Measurements from ENCODE around the gene PTPRH.
"Not testable (repeated sequence)": the region's sequence is repeated elsewhere in the genome, so short reads cannot be mapped to it uniquely, and the experiment has no call there.

PTPRH gene

GRCh38 chr19:55226788-55227187, 17.5 kb upstream of the PTPRH start:
- DNase-seq (ENCODE audit: low read depth): no peak

- DNase-seq (ENCODE audit: low read depth): no peak
Measured at GRCh38 chr19:55226273-55226672, 17.0 kb upstream of the PTPRH start.

GRCh38 chr19:55225415-55225958, 16.2 kb upstream of the PTPRH start:
- DNase-seq (ENCODE audit: low read depth): no peak

- DNase-seq (ENCODE audit: low read depth): not testable (repeated sequence)
Measured at GRCh38 chr19:55224679-55225414, 15.5 kb upstream of the PTPRH start.

DNA sequence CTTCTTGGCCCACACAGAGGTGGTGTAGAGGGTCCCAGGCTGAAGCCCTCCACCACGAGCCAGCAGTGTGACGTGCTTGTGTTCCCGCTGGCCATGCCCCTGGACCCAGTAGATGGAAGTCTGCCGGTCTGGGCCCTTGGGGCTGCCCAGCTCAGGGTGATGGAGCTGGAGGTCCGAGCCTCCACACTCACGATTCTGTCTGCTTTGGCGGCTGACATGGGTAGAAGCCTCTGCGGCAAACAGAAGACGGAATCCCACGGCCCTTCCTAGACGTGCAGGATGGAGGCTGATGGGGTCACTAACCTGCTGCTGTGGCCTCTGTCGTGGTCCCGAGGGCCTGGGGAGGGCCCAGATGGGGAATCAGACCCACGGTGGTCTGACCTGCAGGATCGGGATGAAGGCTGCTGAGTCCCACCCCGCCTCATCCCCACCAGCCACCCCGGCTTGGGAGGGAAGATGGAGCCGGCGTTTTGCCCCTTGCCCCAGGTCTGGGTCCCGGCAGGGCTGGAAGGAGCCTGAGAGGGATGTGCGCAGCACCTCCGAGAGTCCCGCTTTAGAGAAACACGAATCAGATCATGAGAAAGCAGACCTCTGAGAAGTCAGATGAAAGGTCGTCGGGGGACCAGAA, 14.9 kb upstream of the PTPRH start:
- DNase-seq (ENCODE audit: low read depth): no peak

DNA sequence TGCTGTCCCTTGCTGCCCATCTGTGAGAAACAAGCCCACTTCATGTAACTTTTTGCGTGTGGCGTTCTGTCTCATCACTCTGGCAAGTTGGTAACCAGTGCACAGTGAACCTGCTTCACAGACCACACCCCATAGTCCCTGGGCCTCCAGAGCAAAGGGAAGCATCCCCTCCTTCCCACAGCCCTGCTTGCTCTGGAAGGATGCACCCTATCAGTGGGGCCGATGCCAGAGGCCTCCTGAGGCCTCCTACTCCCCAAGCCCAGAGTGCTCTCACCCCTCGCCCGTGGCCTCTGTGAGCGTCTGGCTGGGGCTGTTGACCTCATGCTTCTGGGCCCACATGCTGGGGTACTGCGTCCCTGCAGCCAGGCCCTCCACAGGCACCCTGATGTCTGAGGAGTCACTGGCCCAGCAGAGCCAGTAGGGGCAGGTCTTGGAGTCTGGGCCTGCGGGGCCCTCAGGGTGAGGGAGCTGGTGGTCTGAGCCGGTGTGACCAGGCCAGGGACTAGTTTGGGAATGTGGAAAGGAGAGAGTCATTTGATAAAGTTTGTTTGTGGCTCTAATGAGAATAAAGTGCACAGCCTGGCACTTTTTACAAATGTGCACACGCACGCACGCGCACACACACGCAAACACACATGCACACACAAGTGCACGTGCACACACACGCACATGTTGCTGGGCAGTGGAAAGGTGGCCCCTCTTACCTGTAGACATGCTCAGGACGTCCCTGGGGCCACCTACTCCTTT, 14.2 kb upstream of the PTPRH start:
- DNase-seq (ENCODE audit: low read depth): no peak

GRCh38 chr19:55220525-55220924, 11.2 kb upstream of the PTPRH start:
- no peak for DNase-seq (ENCODE audit: low read depth)

DNA sequence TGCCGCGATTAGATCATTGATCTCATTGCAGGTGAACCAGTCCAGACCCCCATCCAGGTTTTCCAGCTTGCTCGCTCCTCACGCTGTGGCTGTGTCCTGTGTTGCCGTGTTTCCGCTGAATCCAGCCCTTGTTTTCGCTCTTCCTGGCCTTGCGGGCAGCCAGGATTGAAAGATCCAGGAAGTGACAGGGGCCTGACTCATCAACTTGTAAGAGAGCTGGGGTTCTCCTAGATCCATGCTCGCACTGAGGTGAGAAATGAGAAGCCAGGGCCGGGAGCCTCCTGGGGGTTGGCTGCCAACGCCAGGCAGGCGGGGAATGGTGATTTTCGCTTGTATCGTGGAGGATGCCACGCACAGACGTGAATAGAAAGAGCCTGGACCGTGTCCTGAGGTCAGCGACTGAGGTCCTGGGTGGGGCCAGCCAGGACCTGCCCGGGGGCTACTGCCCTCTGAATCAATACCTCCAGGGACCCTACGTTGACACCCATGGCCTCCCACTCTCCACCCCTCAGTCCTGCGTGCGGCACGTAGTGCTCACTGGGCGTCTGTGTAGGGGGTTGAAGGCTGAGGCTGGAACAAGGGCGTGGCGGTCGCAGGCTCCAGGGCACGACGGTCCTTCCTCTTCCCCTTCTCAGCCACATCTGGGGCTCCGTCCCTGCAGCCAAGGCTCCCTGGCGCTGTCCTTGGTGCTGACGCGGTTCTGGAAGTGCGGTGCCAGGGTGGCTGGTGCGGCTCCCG, 7.3 kb upstream of the PTPRH start:
- peak; percentile 99 for DNase-seq (ENCODE audit: low read depth)

- no peak for DNase-seq (ENCODE audit: low read depth)
Measured at GRCh38 chr19:55213547-55213946, 4.2 kb upstream of the PTPRH start.

GRCh38 chr19:55212447-55212846, 3.1 kb upstream of the PTPRH start:
- no peak for DNase-seq (ENCODE audit: low read depth)

GRCh38 chr19:55209693-55210472, 582 bp upstream of the PTPRH start:
- DNase-seq (ENCODE audit: low read depth): peak; percentile 89

- peak; percentile 36 for DNase-seq (ENCODE audit: low read depth)
Measured at GRCh38 chr19:55206664-55207500, 2.4 kb downstream of the PTPRH start.

DNA sequence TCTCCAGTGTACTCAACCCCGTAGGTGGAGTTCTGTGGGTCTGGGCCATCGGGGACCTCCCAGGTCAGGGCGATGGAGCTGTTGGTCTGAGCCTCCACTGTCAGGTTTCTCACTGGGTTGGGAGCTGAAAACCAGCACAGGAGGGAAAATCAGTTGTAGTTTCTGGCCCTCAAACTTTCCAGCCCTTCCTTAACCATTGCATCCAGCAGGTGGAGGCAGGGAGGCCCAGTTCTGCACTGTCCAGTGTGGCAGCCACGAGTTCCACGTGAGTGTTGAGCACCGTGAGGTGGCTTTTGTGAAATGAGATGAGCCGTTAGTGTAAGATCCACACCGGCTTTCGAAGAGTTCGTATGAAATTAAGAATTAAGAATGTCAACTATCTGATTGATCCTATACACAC, 7.1 kb downstream of the PTPRH start:
- not testable (repeated sequence) for DNase-seq (ENCODE audit: low read depth)

GRCh38 chr19:55199620-55200204, 9.6 kb downstream of the PTPRH start:
- DNase-seq (ENCODE audit: low read depth): no peak

DNA sequence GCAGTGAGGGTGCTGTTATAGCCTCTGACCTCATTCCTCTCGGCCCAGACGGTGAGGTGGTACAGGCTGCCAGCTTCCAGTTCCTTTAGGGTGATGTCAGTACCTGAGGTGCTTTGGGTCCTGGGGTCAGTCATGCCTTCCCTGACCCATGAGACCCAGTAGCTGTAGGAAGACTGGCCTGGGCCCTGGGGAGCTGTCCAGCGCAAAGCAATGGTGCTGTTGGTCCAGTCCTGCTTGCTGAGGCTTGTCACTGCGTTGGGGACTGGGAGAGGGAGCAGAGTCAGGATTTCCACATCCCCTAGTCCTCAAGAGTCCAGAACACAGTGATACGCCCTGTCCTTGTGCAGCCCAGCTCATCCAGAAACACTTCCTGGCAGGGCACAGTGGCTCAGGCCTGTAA, 10.7 kb downstream of the PTPRH start:
- DNase-seq (ENCODE audit: low read depth): no peak

DNA sequence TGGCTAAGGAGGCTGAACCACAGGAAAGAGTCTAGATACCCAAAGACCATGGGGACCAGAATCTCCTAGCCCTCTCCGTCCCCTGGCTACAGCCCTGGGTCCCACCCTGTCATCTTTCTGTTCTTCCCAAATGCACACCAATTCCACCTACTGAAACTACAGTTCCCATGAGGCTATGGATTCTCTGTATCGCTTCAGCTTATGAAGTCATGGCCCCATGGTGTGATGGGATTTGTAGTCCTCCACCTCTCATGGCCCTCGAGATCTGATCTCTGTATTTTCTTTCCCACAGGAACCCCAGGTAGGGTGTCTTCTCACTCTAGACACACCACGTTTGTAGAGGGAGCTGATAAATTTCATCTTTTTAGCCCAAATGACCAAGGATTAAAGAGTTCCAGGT, 11.8 kb downstream of the PTPRH start:
- no peak for DNase-seq (ENCODE audit: low read depth)

GRCh38 chr19:55196803-55197202, 12.5 kb downstream of the PTPRH start:
- DNase-seq (ENCODE audit: low read depth): no peak

- no peak for DNase-seq (ENCODE audit: low read depth)
Measured at GRCh38 chr19:55193481-55193880, 15.8 kb downstream of the PTPRH start.

- DNase-seq (ENCODE audit: low read depth): peak; percentile 88
Measured at GRCh38 chr19:55189403-55189835, 19.9 kb downstream of the PTPRH start.

GRCh38 chr19:55188625-55189024, 20.7 kb downstream of the PTPRH start:
- DNase-seq (ENCODE audit: low read depth): no peak

Measured in non-pigmented ciliary epithelial cell (primary cell).